NCI-H69 (cell line): ENCODE measurements around the gene INTS4.
"Not testable (repeated sequence)": the region's sequence is repeated elsewhere in the genome, so short reads cannot be mapped to it uniquely, and the experiment has no call there.

Experiments used
- DNase-seq: peaks from one replicate; lab custom pipeline; 2025; lab: John Stamatoyannopoulos, UW

The INTS4 gene

GRCh38 chr11:77958583-77959177 is 35.8 kb downstream of the INTS4 start:
- not testable (repeated sequence) for DNase-seq

GRCh38 chr11:77943296-77943695 is 51.2 kb downstream of the INTS4 start:
- DNase-seq: not testable (repeated sequence)

GRCh38 chr11:77942465-77942864 is 52.0 kb downstream of the INTS4 start:
- DNase-seq: not testable (repeated sequence)

- DNase-seq: not testable (repeated sequence)
Measured at GRCh38 chr11:77933596-77933995, 60.9 kb downstream of the INTS4 start.

GRCh38 chr11:77930334-77931208 is 63.9 kb downstream of the INTS4 start:
- DNase-seq: not testable (repeated sequence)

- not testable (repeated sequence) for DNase-seq
Measured at GRCh38 chr11:77917713-77918112, 76.8 kb downstream of the INTS4 start.

GRCh38 chr11:77914307-77914791 is 80.1 kb downstream of the INTS4 start:
- peak; percentile 94 for DNase-seq

- DNase-seq: peak; percentile 20
Measured at GRCh38 chr11:77913608-77914306, 80.7 kb downstream of the INTS4 start.

- peak; percentile 43 for DNase-seq
Measured at GRCh38 chr11:77910828-77911227, 83.6 kb downstream of the INTS4 start.

GRCh38 chr11:77909277-77909676 is 85.2 kb downstream of the INTS4 start:
- DNase-seq: no peak

- no peak for DNase-seq
Measured at GRCh38 chr11:77908835-77909234, 85.6 kb downstream of the INTS4 start.

- not testable (repeated sequence) for DNase-seq
Measured at GRCh38 chr11:77894949-77895348, 99.5 kb downstream of the INTS4 start.

GRCh38 chr11:77891703-77892102 is 102.8 kb downstream of the INTS4 start:
- not testable (repeated sequence) for DNase-seq

- peak; percentile 20 for DNase-seq
Measured at GRCh38 chr11:77891256-77891655, 103.2 kb downstream of the INTS4 start.

- peak; percentile 93 for DNase-seq
Measured at GRCh38 chr11:77890619-77891056, 103.8 kb downstream of the INTS4 start.

- peak; percentile 48 for DNase-seq
Measured at GRCh38 chr11:77890100-77890614, 104.3 kb downstream of the INTS4 start.

- DNase-seq: not testable (repeated sequence)
Measured at GRCh38 chr11:77889045-77889444, 105.4 kb downstream of the INTS4 start.

GRCh38 chr11:77886401-77886800 is 108.1 kb downstream of the INTS4 start:
- DNase-seq: no peak

- DNase-seq: no peak
Measured at GRCh38 chr11:77884829-77885190, 109.7 kb downstream of the INTS4 start.

- DNase-seq: no peak
Measured at GRCh38 chr11:77884186-77884828, 110.2 kb downstream of the INTS4 start.

- peak; percentile 69 for DNase-seq
Measured at GRCh38 chr11:77883775-77884174, 110.7 kb downstream of the INTS4 start.

- no peak for DNase-seq
Measured at GRCh38 chr11:77882396-77882795, 112.1 kb downstream of the INTS4 start.
